ENCODE data around the gene MRPL48.
"Not testable (repeated sequence)": the region's sequence is repeated elsewhere in the genome, so short reads cannot be mapped to it uniquely, and the experiment has no call there.

MRPL48 gene

DNA sequence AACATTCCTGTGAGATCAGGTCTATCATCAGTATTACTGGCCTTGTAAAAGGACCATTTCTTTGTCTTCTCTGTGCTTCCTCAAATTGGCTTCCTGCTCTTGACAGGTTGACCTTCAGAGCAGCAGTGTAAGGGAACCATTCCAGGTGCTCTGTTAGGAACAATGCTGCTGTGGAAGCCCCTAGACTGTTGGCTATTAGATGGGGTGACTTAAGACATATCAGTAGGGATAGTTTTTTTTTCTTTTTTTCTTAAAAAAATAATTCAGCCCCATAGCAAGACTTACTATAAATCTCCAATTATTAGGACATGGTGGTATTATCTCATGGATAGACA lies 51.4 kb downstream of the MRPL48 start:
- DNase-seq, result no peak

DNA sequence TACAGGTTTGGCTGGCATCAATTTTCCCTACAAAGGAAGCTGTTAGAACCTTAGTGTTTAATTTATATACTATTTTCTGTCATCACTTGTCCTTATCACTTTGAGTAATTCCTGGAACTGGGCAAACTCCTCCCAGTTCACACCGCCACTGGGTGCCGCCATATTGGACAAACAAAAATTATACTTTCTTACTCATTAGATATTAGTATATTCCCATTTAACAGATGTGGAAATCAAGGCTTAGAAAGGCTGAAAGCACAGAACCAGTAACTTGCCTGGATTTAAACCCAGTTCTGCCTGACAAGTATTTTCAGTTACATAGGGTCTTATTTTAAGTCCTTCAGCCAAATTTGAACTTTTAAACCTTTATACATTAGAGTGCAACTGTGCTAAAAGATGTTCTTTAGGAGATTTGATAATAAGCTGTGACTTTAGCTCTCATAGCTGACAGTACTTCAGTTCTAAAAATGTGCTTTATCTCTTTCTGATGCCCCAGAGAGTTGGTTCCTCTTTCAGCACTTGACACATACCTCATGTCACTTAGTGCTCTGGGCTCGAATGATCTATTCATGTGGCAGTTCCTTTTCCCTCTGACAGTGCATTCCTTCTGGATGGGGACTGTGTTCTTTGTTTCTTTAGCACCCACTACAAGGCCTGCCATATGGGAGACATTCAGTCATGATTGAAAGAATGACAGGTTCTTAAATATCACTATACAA lies 63.5 kb downstream of the MRPL48 start:
- DNase-seq, result no peak

DNA sequence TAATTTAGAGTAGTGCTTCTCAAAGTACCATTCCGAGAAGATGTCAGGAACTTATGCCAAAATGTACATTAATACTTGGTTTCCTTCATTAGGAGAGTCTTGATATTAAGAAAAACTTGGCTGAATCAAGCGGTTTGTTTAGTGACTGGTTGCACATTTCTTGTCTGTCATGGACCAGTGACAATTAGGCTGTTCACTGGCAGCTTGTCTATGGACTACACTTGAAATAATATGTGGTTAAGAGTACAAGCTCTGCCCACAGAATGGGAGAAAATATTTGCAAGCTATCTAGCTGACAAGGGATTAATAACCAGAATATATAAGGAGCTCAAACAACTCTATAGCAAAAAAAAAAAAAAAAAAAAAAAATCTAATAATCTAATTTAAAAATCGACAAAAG lies 64.4 kb downstream of the MRPL48 start:
- no peak for DNase-seq

DNA sequence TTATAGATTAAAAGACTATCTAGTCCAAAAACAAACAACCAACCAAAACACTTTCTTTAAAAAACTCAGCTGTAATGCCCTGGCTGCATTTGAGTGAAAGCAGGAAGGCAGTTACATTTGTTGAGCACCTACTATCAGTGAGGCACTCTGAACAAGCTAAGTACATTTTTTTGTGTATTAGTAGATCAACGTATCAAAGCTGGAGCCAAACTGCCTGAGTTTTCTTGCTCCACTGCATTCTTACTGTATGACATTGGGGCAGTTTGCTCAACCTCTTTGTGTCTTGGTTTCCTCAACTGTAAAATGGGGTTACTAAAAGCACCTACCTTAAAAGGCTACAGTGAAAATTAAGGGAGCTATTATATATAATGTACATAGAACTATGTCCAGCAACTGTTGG lies 67.0 kb downstream of the MRPL48 start:
- DNase-seq, result no peak

DNA sequence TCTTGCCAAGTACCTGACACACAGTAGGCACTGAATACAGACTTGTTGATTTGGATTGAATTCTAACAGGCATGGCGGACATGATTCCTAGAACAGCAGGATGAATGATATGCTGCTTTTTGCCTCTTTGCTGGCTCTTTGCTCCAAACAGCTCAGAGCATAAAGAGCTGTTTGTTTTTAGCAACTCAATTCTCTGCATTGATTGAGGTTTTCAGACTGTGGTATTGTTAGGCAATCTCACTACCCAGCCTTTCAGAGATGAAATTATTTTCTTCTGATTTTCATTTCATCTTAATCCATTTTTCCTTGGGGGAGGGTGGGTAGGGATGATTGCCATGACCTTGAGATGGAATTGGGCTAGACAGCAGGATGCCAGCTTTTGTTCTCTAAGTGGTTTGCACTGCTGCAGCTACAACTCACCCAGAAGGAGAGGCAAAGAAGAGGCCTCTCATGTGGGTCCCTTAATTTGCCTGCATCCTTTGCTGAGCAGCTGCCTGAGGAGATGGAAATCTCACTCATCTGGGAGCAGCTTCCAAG lies 68.4 kb downstream of the MRPL48 start:
- no peak for DNase-seq

DNA sequence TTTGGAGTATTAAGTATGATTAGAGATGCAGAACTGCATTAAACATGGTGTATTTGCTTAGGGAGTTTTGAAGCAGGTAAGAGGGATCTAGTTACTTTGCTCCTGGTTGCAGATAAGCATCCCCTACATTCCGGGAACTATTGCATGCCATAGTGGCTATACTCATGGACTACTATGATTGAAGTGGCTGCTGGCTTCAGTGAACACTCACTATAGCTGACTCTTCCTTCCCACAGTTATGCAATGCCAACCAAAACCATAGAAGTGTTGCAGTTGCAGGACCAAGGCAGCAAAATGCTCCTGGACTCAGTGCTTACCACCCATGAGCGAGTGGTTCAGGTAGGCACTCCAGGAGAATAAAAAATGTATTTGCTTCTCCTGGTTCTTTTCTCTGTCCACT lies 72.0 kb downstream of the MRPL48 start:
- DNase-seq, result no peak

DNA sequence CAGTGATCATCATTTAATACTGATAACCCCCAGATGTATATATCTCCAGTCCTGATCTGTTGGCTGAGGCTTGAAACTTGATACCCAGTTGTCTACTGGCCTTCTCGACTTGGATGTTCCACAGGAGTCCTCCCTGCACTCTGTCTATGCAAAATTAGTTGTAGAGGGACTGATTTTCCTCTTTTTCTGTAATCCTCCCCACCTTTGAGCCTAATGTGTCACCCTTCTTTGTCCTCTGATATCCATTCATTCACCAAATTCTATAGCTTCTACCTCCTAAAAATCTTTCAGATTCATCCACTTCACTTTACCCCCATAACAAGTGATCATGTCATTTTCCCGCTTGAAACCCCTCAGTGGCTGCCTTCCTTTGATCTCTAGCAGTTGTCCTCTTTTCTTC lies 72.5 kb downstream of the MRPL48 start:
- no peak for DNase-seq

DNA sequence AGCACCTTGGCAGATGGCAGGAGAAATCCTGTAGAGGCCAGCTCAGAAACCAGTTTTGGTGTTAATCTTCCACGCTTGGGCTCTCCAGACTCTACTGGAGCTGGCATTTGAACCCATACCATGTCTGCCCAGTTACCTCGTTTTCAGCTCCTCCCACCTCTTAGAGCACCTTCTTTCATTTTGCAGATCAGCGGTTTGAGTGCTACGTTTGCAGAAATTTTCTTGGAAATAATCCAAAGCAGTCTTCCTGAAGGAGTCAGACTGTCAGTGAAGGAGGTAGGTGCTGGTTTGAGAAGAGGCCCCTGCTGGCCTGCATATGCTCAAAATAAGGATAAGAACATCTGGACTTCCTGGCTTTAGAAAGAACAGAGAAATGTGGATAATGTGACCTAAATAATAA lies 75.3 kb downstream of the MRPL48 start:
- no peak for DNase-seq

DNA sequence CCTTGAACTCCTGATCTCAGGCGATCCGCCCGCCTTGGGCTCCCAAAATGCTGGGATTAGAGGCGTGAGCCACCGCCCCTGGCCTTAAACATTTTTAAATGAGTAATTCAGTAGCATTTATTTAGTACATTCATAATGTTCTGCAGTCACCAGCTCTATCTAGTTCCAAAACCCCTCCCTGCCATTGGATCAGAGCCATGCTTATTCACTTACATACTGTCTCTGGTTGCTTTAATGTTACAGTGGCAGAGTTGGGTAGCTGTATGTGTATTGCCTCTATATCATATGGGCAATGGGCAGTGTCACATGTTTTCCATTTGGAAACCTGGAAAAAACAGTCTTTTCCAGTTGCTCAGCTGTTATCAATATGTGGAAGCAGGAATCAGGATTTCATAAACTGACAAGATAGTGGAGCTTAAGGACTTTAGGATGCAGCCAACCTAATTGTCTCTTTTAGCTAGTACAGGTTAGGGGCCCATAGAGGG lies 78.5 kb downstream of the MRPL48 start:
- DNase-seq, result no peak

DNA sequence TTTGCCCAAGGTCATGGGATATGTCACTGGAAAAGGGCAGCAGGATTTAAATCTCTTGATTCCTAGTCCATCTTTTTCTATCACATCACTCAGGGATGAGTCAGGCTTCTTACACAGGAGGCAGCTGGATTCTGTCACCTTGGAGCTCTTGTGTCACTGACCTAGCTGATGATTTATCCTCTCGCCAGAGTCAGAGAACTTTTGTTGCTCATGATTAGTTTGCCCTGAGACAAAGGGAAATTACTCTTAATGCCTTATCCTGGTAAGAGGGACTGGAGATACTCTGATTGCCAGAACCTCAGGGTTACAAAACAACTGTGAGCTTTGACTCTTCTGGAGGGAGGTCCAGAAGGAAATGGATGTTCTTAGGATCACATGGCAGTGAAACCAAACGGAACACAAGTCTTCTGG lies 78.9 kb downstream of the MRPL48 start:
- no peak for DNase-seq

DNA sequence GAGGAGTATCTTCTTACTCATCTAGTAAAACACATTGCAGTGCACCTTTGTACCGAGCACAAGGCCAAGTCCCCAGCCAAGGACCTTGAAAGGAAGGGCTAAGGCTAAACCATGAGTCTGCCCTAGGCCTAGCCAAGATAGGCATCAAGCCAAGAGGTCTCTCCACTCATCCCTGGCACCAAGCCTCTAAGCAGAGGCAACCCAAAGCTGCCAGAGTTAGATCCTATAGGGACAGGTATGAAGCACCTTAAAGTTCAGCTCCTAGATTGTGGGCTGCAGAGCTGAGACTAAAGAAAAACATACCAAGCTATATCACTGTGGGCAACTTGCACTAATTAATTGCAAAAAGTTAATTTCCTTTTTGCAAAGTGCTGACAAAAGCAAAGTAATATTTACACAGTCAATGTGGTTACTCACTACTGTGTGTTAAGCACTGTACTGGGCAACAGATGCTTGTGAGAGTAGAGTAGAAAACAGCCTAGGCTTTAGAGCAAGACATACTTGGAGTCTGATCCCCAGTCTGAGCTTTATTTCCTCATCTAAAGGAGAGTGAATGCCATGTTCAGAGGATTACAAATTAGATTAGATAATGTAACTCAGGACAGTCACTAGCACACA lies 81.8 kb downstream of the MRPL48 start:
- no peak for DNase-seq

DNA sequence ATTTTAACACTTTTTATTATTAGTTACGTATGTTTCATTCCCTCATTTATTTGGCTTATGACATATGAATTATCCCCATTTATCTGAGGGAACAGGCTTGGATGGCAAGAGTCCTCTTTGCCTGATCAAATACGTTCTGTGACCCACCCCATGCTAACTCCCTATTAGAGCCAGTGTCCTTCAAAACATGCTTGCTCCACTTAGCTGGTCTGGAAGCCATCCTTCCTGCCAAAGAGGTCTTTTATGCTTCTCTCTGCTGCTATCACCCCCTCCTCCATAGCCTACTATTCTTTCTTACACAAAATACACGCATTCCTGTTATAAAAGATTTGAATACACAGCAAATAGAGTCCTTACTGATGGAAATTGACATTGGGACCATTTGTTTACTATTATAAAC lies 82.6 kb downstream of the MRPL48 start:
- DNase-seq, result no peak

DNA sequence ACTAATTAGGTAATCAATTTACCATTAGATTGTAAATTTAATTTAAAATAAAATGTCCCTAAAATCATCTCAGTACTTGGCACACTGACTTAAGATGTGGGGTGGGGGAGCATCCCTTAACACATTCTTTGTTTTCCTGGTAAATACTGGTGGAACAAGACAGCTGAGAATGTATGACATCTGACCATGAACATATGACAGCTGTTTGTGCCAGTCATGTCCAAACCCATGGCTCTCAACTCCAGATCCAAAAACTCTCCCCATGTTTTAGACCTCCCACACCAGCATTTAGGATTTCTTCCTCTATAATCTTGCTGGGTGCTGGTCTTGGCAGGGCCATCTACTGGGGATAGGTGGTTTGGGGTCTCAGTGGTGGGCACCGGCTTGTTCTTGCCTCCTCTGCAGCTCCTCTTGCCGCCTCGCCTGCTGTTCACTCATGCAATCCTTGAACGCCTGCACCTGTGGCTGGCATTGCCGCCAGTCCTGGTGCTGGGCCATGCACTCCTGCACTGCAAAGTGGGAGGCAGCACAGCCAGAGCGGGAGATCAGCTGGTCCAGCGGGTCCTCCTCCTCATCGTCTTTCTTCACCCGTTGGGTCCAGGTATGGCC lies 85.2 kb downstream of the MRPL48 start:
- DNase-seq, result no peak

DNA sequence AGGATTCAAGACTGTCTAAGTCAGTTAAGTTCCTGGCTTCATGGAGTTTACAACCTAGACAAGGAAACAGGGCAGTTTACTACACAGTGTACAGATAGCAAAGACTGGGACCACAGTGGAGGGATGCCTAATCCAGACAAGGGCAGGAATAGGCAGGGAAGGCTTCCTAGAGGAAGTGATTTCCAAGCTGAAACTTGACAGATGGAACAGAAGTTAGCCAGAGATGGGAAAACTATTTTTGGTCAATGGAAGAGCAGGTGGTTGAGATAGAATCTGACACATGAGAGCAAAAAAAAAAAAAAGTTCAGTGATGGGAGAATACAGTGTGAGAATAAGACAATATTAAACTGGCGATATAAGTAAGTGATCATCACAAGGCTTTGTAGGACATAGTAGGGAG lies 87.7 kb downstream of the MRPL48 start:
- no peak for DNase-seq

DNA sequence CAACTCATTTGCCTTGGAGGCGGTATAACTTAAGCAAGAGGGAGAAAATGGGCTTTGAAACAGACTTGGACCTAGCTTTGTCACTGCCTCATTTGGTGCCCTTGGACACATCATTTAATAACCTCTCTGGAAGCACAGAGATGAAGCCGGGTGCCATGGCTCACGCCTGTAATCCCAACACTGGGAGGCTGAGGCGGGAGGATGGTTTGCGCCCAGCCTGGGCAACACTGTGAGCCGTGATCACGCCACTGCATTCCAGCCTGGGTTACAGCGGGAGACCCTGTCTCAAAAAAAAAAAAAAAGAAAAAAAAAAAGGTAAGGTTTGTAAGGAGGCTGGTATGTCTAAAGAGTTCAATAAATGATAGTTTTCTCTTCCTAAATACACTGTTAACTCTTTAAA lies 88.2 kb downstream of the MRPL48 start:
- DNase-seq, result no peak

DNA sequence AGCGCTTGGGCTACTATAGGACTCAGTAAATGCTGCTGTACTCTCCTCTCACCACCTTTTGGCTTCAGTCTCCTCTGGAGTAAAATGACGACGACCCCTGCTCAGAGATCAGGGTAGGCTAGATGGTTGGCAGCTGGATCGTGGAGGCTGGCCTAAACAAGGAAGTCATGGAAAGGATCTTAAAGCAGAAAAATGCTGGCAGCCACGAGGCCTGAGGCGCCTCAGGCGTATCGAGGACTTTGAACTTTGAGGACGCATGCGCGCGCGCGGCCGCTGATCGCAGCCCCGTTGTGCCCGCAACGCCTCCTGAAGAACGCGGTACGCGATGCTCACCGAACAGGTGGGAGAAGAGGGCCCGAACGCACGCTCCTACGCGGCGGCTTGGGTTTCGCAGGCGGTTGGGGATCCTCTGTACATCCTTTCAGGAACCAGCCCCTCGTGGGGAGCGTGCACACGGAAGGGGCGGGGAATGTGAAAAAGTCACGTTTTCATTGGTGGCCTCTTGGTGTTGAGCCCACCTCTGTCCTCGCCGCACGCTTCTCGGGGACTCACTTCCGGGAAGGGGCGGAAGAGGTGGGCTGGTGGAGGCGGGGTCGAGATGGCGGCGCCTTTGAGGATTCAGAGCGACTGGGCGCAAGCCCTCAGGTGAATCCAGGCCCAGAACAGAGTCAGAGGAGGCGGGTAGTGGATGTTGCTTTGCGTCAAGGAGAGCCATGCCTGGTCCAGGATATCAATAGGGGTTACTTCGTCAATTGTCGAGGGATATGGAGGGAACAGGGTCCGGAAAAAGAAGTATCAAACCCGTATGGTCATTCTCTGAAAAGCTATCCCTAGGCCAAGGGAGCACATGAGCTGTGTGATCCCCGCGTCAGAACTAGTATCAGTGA lies 89.0 kb downstream of the MRPL48 start, which contains the start of the genes COA4 and PAAF1:
Gene COA4 (minus strand): TSS at position 423 of the 887 bp plus-strand sequence. CDS start 3,468 bp downstream, outside the sequence.
Gene PAAF1 (plus strand): TSS at position 576 of the 887 bp plus-strand sequence. CDS start 23 bp downstream, at position 599.
- DNase-seq, result peak; percentile 82 to 98 (median 91)

DNA sequence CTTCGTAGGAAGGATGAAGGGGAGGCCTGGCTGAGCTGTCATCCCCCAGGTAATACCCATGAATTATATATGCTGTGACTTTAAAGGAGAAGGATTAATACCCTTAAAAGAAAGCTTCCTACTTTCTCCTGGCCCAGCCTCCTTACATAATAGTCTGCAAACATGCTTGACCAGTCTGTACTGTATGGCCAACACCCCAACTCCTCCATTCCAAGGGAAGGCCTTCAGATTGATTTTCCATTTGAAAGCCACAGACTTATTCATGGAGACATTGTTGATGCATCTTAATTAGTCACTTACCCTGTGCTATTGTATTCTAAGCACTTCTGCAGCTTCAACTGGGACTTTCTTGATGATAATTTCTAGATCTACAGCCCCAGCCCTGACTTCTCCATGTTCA lies 91.1 kb downstream of the MRPL48 start:
- no peak for DNase-seq

DNA sequence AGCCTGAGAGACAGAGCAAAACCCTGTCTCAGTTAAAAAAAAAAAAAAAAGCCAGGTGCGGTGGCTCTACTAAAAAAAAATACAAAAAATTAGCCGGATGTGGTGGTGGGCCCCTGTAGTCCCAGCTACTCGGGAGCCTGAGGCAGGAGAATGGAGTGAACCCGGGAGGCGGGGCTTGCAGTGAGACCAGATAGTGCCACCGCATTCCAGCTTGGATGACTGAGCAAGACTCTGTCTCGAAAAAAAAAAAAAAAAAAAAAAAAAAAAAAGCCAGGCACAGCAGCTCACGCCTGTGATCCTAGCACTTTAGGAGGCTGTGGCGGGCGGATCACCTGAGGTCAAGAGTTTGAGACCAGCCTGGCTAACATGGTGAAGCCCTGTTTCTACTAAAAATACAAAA lies 92.8 kb downstream of the MRPL48 start:
- not testable (repeated sequence) for DNase-seq

DNA sequence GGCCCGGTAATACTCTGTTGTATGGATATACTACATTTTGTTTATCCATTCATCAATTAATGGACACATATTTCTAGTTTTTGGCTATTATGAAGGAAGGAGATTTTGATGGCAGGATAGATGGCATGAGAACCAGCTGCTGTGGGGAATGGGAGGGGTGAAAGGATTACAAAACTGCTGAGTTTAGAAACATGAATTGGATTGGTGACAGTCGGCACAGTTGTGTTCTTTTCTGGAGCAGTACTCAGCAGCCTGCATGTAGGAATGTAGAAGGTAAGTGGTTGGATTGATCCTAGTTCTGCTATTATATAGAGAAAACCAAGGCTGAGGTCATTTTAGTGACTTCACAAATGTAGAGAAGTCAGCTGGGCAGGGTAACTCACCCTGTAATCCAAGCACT lies 96.2 kb downstream of the MRPL48 start:
- DNase-seq, result no peak

DNA sequence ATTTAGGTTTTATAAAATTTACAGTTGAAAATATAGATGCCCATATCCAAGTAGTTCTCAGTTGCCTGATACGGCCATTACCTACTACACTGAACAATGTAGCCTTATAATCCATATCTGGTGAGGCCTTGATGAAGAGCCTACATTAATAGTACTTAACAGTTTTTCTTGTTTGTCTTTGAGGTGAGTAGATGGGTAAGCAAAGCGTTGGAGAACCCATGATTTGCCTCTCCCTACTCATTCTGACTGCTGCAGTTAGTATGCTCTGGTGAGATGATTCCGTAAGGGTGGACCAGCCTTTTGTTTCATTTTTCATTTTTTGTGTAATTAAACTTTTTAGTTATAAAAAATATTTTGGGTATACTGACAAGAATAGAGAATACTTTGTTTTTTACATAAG lies 100.6 kb downstream of the MRPL48 start:
- DNase-seq, result no peak

DNA sequence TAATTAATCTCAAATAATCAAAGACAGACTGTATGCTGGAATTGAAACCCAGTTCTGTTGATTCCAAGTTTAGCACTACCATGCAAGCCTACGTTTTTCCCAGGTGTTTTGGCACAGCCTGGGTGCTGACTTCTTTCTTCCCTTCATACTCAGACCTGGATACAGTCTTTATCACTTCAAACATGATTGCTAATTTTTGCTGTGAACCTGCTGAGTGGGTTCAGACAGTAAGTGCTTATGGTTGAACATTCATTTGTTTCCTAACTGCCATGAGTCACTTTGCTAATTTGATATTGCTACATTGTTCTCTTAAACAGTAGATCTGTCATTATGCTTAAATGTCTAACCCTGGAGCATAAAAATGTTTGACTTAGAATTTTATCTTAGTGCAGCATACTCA lies 101.3 kb downstream of the MRPL48 start:
- no peak for DNase-seq

DNA sequence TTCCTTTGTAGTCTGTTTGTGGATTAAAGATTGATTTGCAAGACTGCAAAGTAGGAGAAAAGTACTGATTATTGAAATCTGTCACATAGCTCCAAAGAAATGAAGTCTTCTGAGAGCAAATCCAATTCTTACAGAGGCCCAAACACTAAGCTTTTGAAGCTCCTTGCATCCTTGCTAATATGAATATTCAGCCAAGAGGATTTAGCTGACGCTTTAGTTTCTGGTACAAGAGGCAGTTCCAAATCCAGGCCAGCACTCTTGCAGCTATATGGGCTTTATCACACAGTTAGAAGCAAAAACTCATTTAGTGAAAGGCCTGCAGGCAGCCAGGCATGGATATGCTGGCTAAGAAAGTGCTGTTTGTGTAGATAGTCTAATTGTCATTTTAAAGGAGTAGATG lies 101.9 kb downstream of the MRPL48 start:
- no peak for DNase-seq

DNA sequence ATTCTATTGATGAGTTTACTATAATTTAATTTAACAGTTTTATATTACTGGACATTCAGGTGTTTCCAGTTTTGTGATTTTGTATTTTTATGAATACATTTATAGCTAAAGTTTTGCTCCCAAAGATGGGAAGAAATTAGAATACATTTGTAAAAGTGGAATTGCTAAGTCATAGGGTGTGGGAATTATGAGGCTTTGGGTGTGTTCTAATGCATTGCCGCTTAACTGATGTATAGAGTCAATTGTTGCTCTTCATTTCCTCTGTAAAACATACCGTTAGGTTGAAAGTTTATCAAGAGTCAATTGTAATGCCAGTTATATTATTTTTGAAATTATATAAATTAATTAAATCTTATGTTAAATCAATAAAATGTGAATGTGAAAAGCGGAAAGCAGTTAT lies 105.4 kb downstream of the MRPL48 start:
- no peak for DNase-seq
